WERI-Rb-1 (cell line): ENCODE measurements around the gene ETAA1.

ENCODE experiments used
- DNase-seq: peaks from one replicate; pipeline ENCODE4 v3.0.0-alpha.2; 2020
- H3K27ac ChIP-seq: fragments of 250-450 bp; sonication (Bioruptor Pico); 2 replicates; pipeline ENCODE4 v1.5.1; 2020; ENCODE audit warnings: mild to moderate bottlenecking, moderate library complexity
- H3K27me3 ChIP-seq: fragments of 250-450 bp; sonication (Bioruptor Pico); 2 replicates; pipeline ENCODE4 v1.5.1; 2021; ENCODE audit warnings: mild to moderate bottlenecking, low read depth, moderate library complexity; ENCODE audit not compliant: insufficient read depth, severe bottlenecking
- H3K36me3 ChIP-seq: fragments of 250-450 bp; sonication (Bioruptor Pico); 2 replicates; pipeline ENCODE4 v1.5.1; 2020; ENCODE audit warnings: mild to moderate bottlenecking, moderate library complexity
- H3K4me3 ChIP-seq: 2 replicates; pipeline ENCODE4 v1.5.1; 2011; ENCODE audit warnings: low read depth, mild to moderate bottlenecking, control low read depth, low read length
- H3K9me3 ChIP-seq: fragments of 250-450 bp; sonication (Bioruptor Pico); 2 replicates; pipeline ENCODE4 v1.5.1; 2021; ENCODE audit warnings: mild to moderate bottlenecking, moderate library complexity; ENCODE audit not compliant: severe bottlenecking
- TF ChIP-seq, protein P1 (sequence below): IDR thresholded peaks from 2 replicates; pipeline ENCODE4 v1.5.1; 2011; ENCODE audit warnings: low read depth, mild to moderate bottlenecking, control low read depth, inconsistent platforms, low read length

The ETAA1 gene

DNA sequence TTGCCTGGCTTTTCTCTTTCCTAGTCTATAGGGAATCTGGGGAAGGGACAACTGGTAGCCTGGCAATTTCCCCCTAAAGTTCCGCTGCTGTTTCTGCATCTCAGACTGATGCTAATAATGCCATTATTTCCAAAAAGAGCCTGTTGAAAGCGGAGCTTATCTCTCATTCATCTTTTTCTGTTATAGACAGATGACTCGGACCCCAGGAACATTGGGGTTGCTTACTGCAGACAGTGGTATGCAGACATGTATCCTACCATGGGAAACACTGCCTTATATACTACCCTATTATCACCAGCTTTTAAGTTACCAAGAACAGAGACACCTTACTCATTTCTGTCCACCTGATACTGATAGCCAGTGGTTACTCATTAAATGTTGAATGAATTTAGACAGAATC lies 15.3 kb downstream of the ETAA1 start:
- H3K9me3 ChIP-seq, result no peaks in the 10 kb centered on the region

DNA sequence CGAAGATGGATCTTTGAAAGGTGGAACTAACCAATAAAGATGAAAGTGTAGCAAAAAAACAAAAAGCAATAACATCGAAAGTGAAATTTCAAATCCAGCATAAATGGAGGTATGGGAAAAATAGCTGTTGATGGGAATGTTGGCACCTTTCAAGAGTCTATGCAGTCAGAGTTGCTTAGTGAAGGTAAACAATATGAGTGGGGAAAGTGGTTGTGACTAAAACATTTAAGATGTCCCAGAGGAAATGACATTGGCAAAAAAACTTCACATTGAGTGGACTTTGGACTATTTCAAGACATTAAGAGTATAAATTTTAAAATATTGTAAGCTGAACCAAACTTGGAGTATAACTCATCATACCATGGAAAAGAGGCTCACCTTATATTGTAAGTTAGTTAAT lies 17.7 kb downstream of the ETAA1 start:
- no peak overlapping the region for H3K27ac ChIP-seq
- no peak for DNase-seq
- TF ChIP-seq, protein P1, sequence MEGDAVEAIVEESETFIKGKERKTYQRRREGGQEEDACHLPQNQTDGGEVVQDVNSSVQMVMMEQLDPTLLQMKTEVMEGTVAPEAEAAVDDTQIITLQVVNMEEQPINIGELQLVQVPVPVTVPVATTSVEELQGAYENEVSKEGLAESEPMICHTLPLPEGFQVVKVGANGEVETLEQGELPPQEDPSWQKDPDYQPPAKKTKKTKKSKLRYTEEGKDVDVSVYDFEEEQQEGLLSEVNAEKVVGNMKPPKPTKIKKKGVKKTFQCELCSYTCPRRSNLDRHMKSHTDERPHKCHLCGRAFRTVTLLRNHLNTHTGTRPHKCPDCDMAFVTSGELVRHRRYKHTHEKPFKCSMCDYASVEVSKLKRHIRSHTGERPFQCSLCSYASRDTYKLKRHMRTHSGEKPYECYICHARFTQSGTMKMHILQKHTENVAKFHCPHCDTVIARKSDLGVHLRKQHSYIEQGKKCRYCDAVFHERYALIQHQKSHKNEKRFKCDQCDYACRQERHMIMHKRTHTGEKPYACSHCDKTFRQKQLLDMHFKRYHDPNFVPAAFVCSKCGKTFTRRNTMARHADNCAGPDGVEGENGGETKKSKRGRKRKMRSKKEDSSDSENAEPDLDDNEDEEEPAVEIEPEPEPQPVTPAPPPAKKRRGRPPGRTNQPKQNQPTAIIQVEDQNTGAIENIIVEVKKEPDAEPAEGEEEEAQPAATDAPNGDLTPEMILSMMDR, result no peak
- peaks cover 3% of the 10 kb centered on the region; the same call in 1 of the 2 replicates for H3K36me3 ChIP-seq
- peaks cover 12% of the 10 kb centered on the region for H3K27me3 ChIP-seq
- no peaks in the 10 kb centered on the region for H3K9me3 ChIP-seq
- H3K4me3 ChIP-seq, result no peak overlapping the region

More for the DNA sequence above, 15.3 kb downstream of the ETAA1 start:
- H3K27ac ChIP-seq, result no peak overlapping the region
- peaks cover 5% of the 10 kb centered on the region for H3K36me3 ChIP-seq
- peaks cover 6% of the 10 kb centered on the region for H3K27me3 ChIP-seq
- DNase-seq, result no peak
- no peak overlapping the region for H3K4me3 ChIP-seq
- TF ChIP-seq, protein P1, result no peak

GRCh38 chr2:67416136-67416535 lies 19.0 kb downstream of the ETAA1 start:
- no peak overlapping the region for H3K27ac ChIP-seq
- peaks cover 16% of the 10 kb centered on the region for H3K27me3 ChIP-seq
- TF ChIP-seq, protein P1, result no peak
- no peak for DNase-seq
- no peaks in the 10 kb centered on the region; the same call in 1 of the 2 replicates for H3K36me3 ChIP-seq
- no peaks in the 10 kb centered on the region for H3K9me3 ChIP-seq
- H3K4me3 ChIP-seq, result no peak overlapping the region

- Histone ChIP-seq H3K9me3 (peaks cover 7% of the 10 kb centered on the region), H3K27ac (no peak overlapping the region), H3K36me3 (no peaks in the 10 kb centered on the region), H3K4me3 (no peak overlapping the region), H3K27me3 (peaks cover 31% of the 10 kb centered on the region)
- TF ChIP-seq, protein P1, result no peak
- DNase-seq, result no peak
Observed at GRCh38 chr2:67423489-67423888, 26.4 kb downstream of the ETAA1 start.

- Histone ChIP-seq H3K36me3 (no peaks in the 10 kb centered on the region), H3K27ac (no peak overlapping the region), H3K4me3 (no peak overlapping the region), H3K27me3 (peaks cover 91% of the 10 kb centered on the region), H3K9me3 (no peaks in the 10 kb centered on the region)
- DNase-seq, result no peak
- TF ChIP-seq, protein P1, result no peak
Observed at GRCh38 chr2:67436221-67436620, 39.1 kb downstream of the ETAA1 start.

GRCh38 chr2:67437114-67437513 lies 40.0 kb downstream of the ETAA1 start:
- Histone ChIP-seq H3K27ac (no peak overlapping the region), H3K27me3 (peaks cover 94% of the 10 kb centered on the region), H3K36me3 (no peaks in the 10 kb centered on the region), H3K9me3 (no peaks in the 10 kb centered on the region), H3K4me3 (no peak overlapping the region)
- TF ChIP-seq, protein P1, result no peak
- no peak for DNase-seq
